Astrocyte (in vitro differentiated cells and primary cell): ENCODE measurements around the gene CTIF. TPM values are rescaled to one million over a fixed set of nuclear protein-coding genes. Genes with fewer than 3 reads are reported as not detected.

Source experiments
- DNase-seq: peaks from one replicate; pipeline ENCODE4 v3.0.0-alpha.2; 2010; ENCODE audit warnings: low read depth
- FAIRE-seq: peaks from 2 replicates; lab custom pipeline; 2011; peaks lifted over from hg19 to GRCh38; lab: Jason Lieb, UNC
- H2AFZ ChIP-seq: 2 replicates; pipeline ENCODE4 v1.6.0; 2012; ENCODE audit warnings: low read depth, low read length, inconsistent platforms
- H3K27ac ChIP-seq: 2 replicates; pipeline ENCODE4 v1.5.1; 2011; ENCODE audit warnings: low read depth, low read length, inconsistent platforms
- H3K27me3 ChIP-seq: 2 replicates; pipeline ENCODE4 v1.6.0; 2011; ENCODE audit warnings: low read length, inconsistent platforms; ENCODE audit not compliant: insufficient read depth
- H3K36me3 ChIP-seq: 2 replicates; pipeline ENCODE4 v1.5.1; 2011; ENCODE audit warnings: low read length, inconsistent platforms; ENCODE audit not compliant: insufficient read depth
- H3K4me1 ChIP-seq: 2 replicates; pipeline ENCODE4 v1.5.1; 2011; ENCODE audit warnings: low read length, inconsistent platforms; ENCODE audit not compliant: insufficient read depth
- H3K4me2 ChIP-seq: 2 replicates; pipeline ENCODE4 v1.6.0; 2012; ENCODE audit warnings: low read length, inconsistent platforms
- H3K4me3 ChIP-seq: 2 replicates; pipeline ENCODE4 v1.5.1; 2011; ENCODE audit warnings: low read depth, mild to moderate bottlenecking, low read length, inconsistent platforms; ENCODE audit not compliant: insufficient read depth
- H3K79me2 ChIP-seq: 2 replicates; pipeline ENCODE4 v1.6.0; 2012; ENCODE audit warnings: mild to moderate bottlenecking, low read length, inconsistent platforms; ENCODE audit not compliant: insufficient read depth
- H3K9ac ChIP-seq: 2 replicates; pipeline ENCODE4 v1.6.0; 2012; ENCODE audit warnings: mild to moderate bottlenecking, low read length, inconsistent platforms
- H3K9me3 ChIP-seq: 2 replicates; pipeline ENCODE4 v1.5.1; 2012; ENCODE audit warnings: low read depth, mild to moderate bottlenecking, low read length, inconsistent platforms; ENCODE audit not compliant: insufficient read depth
- H4K20me1 ChIP-seq: 2 replicates; pipeline ENCODE4 v1.6.0; 2012; ENCODE audit warnings: low read length, inconsistent platforms; ENCODE audit not compliant: insufficient read depth
- H3K27ac Mint-ChIP-seq: one replicate; pipeline ENCODE4 v1.8.0; 2021; ENCODE audit warnings: mild to moderate bottlenecking, mixed read lengths; ENCODE audit not compliant: unreplicated experiment
- H3K27me3 Mint-ChIP-seq: one replicate; pipeline ENCODE4 v1.8.0; 2021; ENCODE audit warnings: low read depth, mixed read lengths; ENCODE audit not compliant: unreplicated experiment
- H3K36me3 Mint-ChIP-seq: one replicate; pipeline ENCODE4 v1.8.0; 2021; ENCODE audit warnings: low read depth, mixed read lengths; ENCODE audit not compliant: unreplicated experiment
- H3K4me1 Mint-ChIP-seq: one replicate; pipeline ENCODE4 v1.8.0; 2021; ENCODE audit warnings: low read depth, mixed read lengths; ENCODE audit not compliant: unreplicated experiment
- H3K4me3 Mint-ChIP-seq: one replicate; pipeline ENCODE4 v1.8.0; 2021; ENCODE audit warnings: mild to moderate bottlenecking, moderate library complexity, mixed read lengths; ENCODE audit not compliant: unreplicated experiment
- H3K9me3 Mint-ChIP-seq: one replicate; pipeline ENCODE4 v1.8.0; 2021; ENCODE audit warnings: mild to moderate bottlenecking, mixed read lengths; ENCODE audit not compliant: unreplicated experiment
- CTCF ChIP-seq: IDR thresholded peaks from 2 replicates; pipeline ENCODE4 v1.5.1; 2011; ENCODE audit warnings: low read depth, mild to moderate bottlenecking, inconsistent platforms, low read length, moderate library complexity; ENCODE audit not compliant: insufficient read depth
- EZH2 ChIP-seq: IDR thresholded peaks from 2 replicates; pipeline ENCODE4 v1.6.1; 2012; ENCODE audit warnings: mild to moderate bottlenecking, low read length, inconsistent platforms; ENCODE audit not compliant: insufficient read depth
- total RNA-seq: library from RNA; stranded (reverse); gene quantifications from 2 replicates; pipeline ENCODE4 v1.2.1, GENCODE V29; 2021

CTIF gene
- total RNA-seq, 1 donor from 2014 or later, result 101 TPM

GRCh38 chr18:48700446-48700845 is 161.6 kb downstream of the CTIF start:
- TF ChIP-seq EZH2, result no peak
- no peak for TF ChIP-seq CTCF
- peaks cover 5% of the 10 kb centered on the region for H3K36me3 ChIP-seq
- no peak overlapping the region for H3K4me3 ChIP-seq
- no peaks in the 10 kb centered on the region for H3K27me3 Mint-ChIP-seq
- H3K27ac ChIP-seq, result no peak overlapping the region
- H3K27ac Mint-ChIP-seq, result no peak overlapping the region
- H2AFZ ChIP-seq, result no peak overlapping the region
- peaks cover 15% of the 10 kb centered on the region for H3K4me1 Mint-ChIP-seq
- peaks cover 15% of the 10 kb centered on the region for H3K36me3 Mint-ChIP-seq
- no peaks in the 10 kb centered on the region for H3K9me3 ChIP-seq
- H4K20me1 ChIP-seq, result peaks cover 67% of the 10 kb centered on the region
- DNase-seq (no peak), FAIRE-seq (no peak)
- H3K27me3 ChIP-seq, result no peaks in the 10 kb centered on the region
- H3K4me1 ChIP-seq, result peaks cover 4% of the 10 kb centered on the region
- H3K9me3 Mint-ChIP-seq, result no peaks in the 10 kb centered on the region
- no peak overlapping the region for H3K4me3 Mint-ChIP-seq
- no peak overlapping the region for H3K4me2 ChIP-seq
- H3K9ac ChIP-seq, result no peak overlapping the region
- peaks cover 11% of the 10 kb centered on the region for H3K79me2 ChIP-seq

GRCh38 chr18:48702346-48703027 is 163.7 kb downstream of the CTIF start:
- Histone ChIP-seq H3K9me3 (no peaks in the 10 kb centered on the region), H2AFZ (no peak overlapping the region), H3K27me3 (no peaks in the 10 kb centered on the region), H3K36me3 (no peaks in the 10 kb centered on the region), H4K20me1 (peaks cover 63% of the 10 kb centered on the region), H3K4me2 (no peak overlapping the region), H3K79me2 (peaks cover 11% of the 10 kb centered on the region), H3K4me3 (no peak overlapping the region), H3K27ac (no peak overlapping the region), H3K9ac (no peak overlapping the region), H3K4me1 (peaks cover 4% of the 10 kb centered on the region)
- no peaks in the 10 kb centered on the region for H3K27me3 Mint-ChIP-seq
- peaks cover 23% of the 10 kb centered on the region for H3K36me3 Mint-ChIP-seq
- H3K27ac Mint-ChIP-seq, result no peak overlapping the region
- no peak for TF ChIP-seq EZH2
- no peak for TF ChIP-seq CTCF
- no peak for FAIRE-seq
- no peak for DNase-seq
- H3K4me1 Mint-ChIP-seq, result peaks cover 15% of the 10 kb centered on the region
- H3K4me3 Mint-ChIP-seq, result no peak overlapping the region
- no peaks in the 10 kb centered on the region for H3K9me3 Mint-ChIP-seq

- peaks cover 4% of the 10 kb centered on the region for H3K4me1 ChIP-seq
- H3K79me2 ChIP-seq, result peaks cover 11% of the 10 kb centered on the region
- Mint-ChIP-seq H3K27me3 (no peaks in the 10 kb centered on the region), H3K4me1 (peaks cover 15% of the 10 kb centered on the region), H3K27ac (no peak overlapping the region), H3K36me3 (peaks cover 23% of the 10 kb centered on the region), H3K9me3 (no peaks in the 10 kb centered on the region), H3K4me3 (no peak overlapping the region)
- no peak overlapping the region for H3K27ac ChIP-seq
- no peak overlapping the region for H3K9ac ChIP-seq
- H2AFZ ChIP-seq, result no peak overlapping the region
- H3K4me2 ChIP-seq, result no peak overlapping the region
- TF ChIP-seq CTCF, result no peak
- no peak for TF ChIP-seq EZH2
- no peaks in the 10 kb centered on the region for H3K27me3 ChIP-seq
- FAIRE-seq (no peak), DNase-seq (no peak)
- no peak overlapping the region for H3K4me3 ChIP-seq
- H3K9me3 ChIP-seq, result no peaks in the 10 kb centered on the region
- H3K36me3 ChIP-seq, result no peaks in the 10 kb centered on the region
- H4K20me1 ChIP-seq, result peaks cover 60% of the 10 kb centered on the region
Measured at GRCh38 chr18:48703028-48703386, 164.2 kb downstream of the CTIF start.
